HG03575 (cell line): ENCODE measurements around the gene ZNF236.
"Not testable (repeated sequence)": the region's sequence is repeated elsewhere in the genome, so short reads cannot be mapped to it uniquely, and the experiment has no call there.

Experiments
- ATAC-seq: cut with Tn5 transposase; IDR thresholded peaks from one replicate; pipeline ENCODE4 v1.9.1; 2021; ENCODE audit not compliant: unreplicated experiment, insufficient number of reproducible peaks, low FRiP score; ENCODE audit errors: extremely low read depth

ZNF236 gene

GRCh38 chr18:76931171-76931570 lies 108.8 kb downstream of the ZNF236 start:
- no peak for ATAC-seq

- no peak for ATAC-seq
These were observed 109.9 kb downstream of the ZNF236 start for GRCh38 chr18:76932026-76932819.

GRCh38 chr18:76935722-76936337 lies 113.5 kb downstream of the ZNF236 start:
- no peak for ATAC-seq

GRCh38 chr18:76936877-76937276 lies 114.5 kb downstream of the ZNF236 start:
- ATAC-seq, result no peak

GRCh38 chr18:76937597-76937996 lies 115.2 kb downstream of the ZNF236 start:
- ATAC-seq, result no peak

- no peak for ATAC-seq
These were observed 116.3 kb downstream of the ZNF236 start for GRCh38 chr18:76938619-76939018.

GRCh38 chr18:76941284-76941683 lies 118.9 kb downstream of the ZNF236 start:
- no peak for ATAC-seq

- no peak for ATAC-seq
These were observed 121.4 kb downstream of the ZNF236 start for GRCh38 chr18:76943542-76944339.

- ATAC-seq, result not testable (repeated sequence)
These were observed 122.0 kb downstream of the ZNF236 start for GRCh38 chr18:76944346-76944745.

GRCh38 chr18:76948345-76948744 lies 126.0 kb downstream of the ZNF236 start:
- ATAC-seq, result no peak

GRCh38 chr18:76951456-76952247 lies 129.3 kb downstream of the ZNF236 start:
- ATAC-seq, result no peak

- ATAC-seq, result no peak
These were observed 130.4 kb downstream of the ZNF236 start for GRCh38 chr18:76952747-76953146.

- ATAC-seq, result no peak
These were observed 130.8 kb downstream of the ZNF236 start for GRCh38 chr18:76953156-76953555.

- no peak for ATAC-seq
These were observed 131.4 kb downstream of the ZNF236 start for GRCh38 chr18:76953583-76954233.

- ATAC-seq, result no peak
These were observed 133.3 kb downstream of the ZNF236 start for GRCh38 chr18:76955524-76956170.

GRCh38 chr18:76956648-76957047 lies 134.3 kb downstream of the ZNF236 start:
- ATAC-seq, result no peak

- ATAC-seq, result no peak
These were observed 135.3 kb downstream of the ZNF236 start for GRCh38 chr18:76957384-76958355.
